ENCODE measurements around the gene RIOK1. TPM values are rescaled to one million over a fixed set of nuclear protein-coding genes. Genes with fewer than 3 reads are reported as not detected.

RIOK1 gene
- total RNA-seq, 4 donors from 2014 or later, result 13.6 to 22.6 (median 14.3) TPM

GRCh38 chr6:7424967-7425807 is 35.6 kb downstream of the RIOK1 start:
- no peak for ATAC-seq
- TF ChIP-seq CTCF (IDR thresholded peaks at IDR 0.05 in 4 of 5, conservative IDR thresholded peaks at IDR 0.05 in 1 of 5) (no peak), POLR2A (IDR thresholded peaks at IDR 0.05) (no peak)
- no peaks in the 10 kb centered on the region for H3K36me3 ChIP-seq
- H3K27me3 ChIP-seq, result no peaks in the 10 kb centered on the region
- no peak overlapping the region for H3K27ac ChIP-seq
- no peak for DNase-seq
- H3K4me3 ChIP-seq, result no peak overlapping the region
- no peaks in the 10 kb centered on the region for H3K4me1 ChIP-seq
- in situ Hi-C loops (cut with MboI; ENCODE audit: low sequenced_read_pairs in 4 of 4), result no loop called here
- intact Hi-C loops (cut with DNase I; ENCODE audit: low total_unique reads), result no loop called here
- H3K9me3 ChIP-seq, result no peaks in the 10 kb centered on the region

GRCh38 chr6:7425808-7426190 is 36.2 kb downstream of the RIOK1 start:
- Histone ChIP-seq H3K4me3 (no peak overlapping the region), H3K9me3 (no peaks in the 10 kb centered on the region), H3K27me3 (no peaks in the 10 kb centered on the region), H3K4me1 (no peaks in the 10 kb centered on the region), H3K36me3 (no peaks in the 10 kb centered on the region), H3K27ac (no peak overlapping the region)
- TF ChIP-seq CTCF (IDR thresholded peaks at IDR 0.05 in 4 of 5, conservative IDR thresholded peaks at IDR 0.05 in 1 of 5), result no peak
- no peak for TF ChIP-seq POLR2A (IDR thresholded peaks at IDR 0.05)
- ATAC-seq (no peak), DNase-seq (no peak)
- intact Hi-C loops (cut with DNase I; ENCODE audit: low total_unique reads) (no loop called here), in situ Hi-C loops (cut with MboI; ENCODE audit: low sequenced_read_pairs in 4 of 4) (no loop called here)

- Histone ChIP-seq H3K9me3 (no peaks in the 10 kb centered on the region), H3K4me1 (no peaks in the 10 kb centered on the region), H3K27me3 (no peaks in the 10 kb centered on the region), H3K36me3 (no peaks in the 10 kb centered on the region), H3K27ac (no peak overlapping the region), H3K4me3 (no peak overlapping the region)
- DNase-seq (no peak), ATAC-seq (no peak)
- in situ Hi-C loops (cut with MboI; ENCODE audit: low sequenced_read_pairs in 4 of 4) (no loop called here), intact Hi-C loops (cut with DNase I; ENCODE audit: low total_unique reads) (no loop called here)
- TF ChIP-seq POLR2A (IDR thresholded peaks at IDR 0.05) (no peak), CTCF (IDR thresholded peaks at IDR 0.05 in 4 of 5, conservative IDR thresholded peaks at IDR 0.05 in 1 of 5) (no peak)
Measured at GRCh38 chr6:7426447-7427169, 37.0 kb downstream of the RIOK1 start.

- no peaks in the 10 kb centered on the region for H3K4me1 ChIP-seq
- in situ Hi-C loops (cut with MboI; ENCODE audit: low sequenced_read_pairs in 4 of 4) (no loop called here), intact Hi-C loops (cut with DNase I; ENCODE audit: low total_unique reads) (no loop called here)
- no peaks in the 10 kb centered on the region for H3K36me3 ChIP-seq
- H3K4me3 ChIP-seq, result no peak overlapping the region
- no peak overlapping the region for H3K27ac ChIP-seq
- DNase-seq (no peak), ATAC-seq (no peak)
- no peaks in the 10 kb centered on the region for H3K9me3 ChIP-seq
- H3K27me3 ChIP-seq, result peaks cover 0 to 6% (median 0%) of the 10 kb centered on the region in 3 donors
- no peak for TF ChIP-seq CTCF (IDR thresholded peaks at IDR 0.05 in 4 of 5, conservative IDR thresholded peaks at IDR 0.05 in 1 of 5)
Measured at GRCh38 chr6:7431313-7431673, 41.7 kb downstream of the RIOK1 start.
